GM21717 (cell line): ENCODE measurements around the gene SRPRA.

Experiments used
- ATAC-seq: cut with Tn5 transposase; IDR thresholded peaks from one replicate; pipeline ENCODE4 v1.9.1; 2021; ENCODE audit warnings: mild to moderate bottlenecking, moderate library complexity; ENCODE audit not compliant: unreplicated experiment

The SRPRA gene

DNA sequence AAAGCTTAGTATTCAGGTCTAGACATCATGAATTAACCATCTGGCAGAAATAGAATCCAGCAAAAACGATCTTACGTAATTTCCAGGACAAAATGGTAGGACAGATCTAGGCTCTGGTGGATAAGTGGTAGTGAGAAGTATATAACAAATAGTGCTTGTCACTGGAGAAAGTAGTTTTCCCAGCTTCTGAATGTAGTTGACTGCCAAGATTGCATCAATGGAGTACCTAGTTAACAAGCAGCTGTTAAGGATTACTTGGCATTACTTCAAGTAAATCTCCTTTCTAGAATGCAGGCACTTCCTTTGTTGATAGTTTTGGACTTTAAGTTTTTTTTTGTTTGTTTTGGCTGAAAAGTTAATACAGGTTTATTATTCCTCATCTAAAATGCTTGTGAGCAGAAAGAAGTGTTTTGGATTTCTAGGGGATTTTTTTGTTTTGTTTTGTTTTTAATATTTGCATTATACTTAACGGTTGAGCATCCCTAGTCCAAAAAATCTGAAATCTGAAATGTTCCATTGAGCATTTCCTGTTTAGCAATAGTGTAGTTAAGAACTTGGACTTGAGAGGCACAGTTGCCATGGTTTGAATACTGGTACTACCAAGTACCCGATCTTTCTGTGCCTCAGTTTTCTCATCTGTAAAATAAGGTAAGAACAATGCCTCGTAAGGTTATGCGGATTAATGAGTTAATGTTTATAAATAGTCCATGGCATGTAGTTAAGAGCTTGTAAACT lies 36.8 kb downstream of the SRPRA start:
- no peak for ATAC-seq

DNA sequence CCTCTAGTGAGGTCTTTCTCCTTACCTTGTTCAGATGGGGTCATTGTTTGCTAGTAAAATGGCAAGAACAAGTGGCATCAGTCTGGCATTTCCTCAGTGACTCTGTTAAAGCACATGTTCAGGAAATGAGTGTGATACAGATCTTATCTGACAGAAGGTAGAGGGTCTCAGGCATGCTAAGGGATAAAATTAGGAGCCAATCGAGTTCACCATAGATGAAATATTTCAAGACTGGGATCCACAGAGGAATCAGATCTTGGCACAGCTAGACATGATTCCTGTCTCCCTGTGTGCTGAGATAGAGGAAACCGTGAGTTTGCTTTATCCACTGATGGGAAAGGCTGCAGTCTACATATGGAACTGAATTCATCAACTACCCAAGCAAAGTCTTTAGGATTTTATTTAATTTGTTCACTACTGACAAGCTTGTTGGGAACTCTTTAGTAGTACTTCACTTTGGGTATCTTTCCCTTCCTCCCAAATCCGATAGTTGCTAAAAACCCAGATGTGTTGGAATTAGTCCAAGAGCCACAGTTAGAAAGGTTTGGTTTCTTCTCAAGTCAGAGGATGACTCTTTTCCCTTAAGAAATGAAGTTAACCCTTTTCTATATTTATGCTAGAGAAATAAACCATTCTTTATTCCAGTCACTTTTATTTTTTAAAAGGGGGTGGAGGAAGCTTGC lies 38.7 kb downstream of the SRPRA start:
- ATAC-seq = no peak

DNA sequence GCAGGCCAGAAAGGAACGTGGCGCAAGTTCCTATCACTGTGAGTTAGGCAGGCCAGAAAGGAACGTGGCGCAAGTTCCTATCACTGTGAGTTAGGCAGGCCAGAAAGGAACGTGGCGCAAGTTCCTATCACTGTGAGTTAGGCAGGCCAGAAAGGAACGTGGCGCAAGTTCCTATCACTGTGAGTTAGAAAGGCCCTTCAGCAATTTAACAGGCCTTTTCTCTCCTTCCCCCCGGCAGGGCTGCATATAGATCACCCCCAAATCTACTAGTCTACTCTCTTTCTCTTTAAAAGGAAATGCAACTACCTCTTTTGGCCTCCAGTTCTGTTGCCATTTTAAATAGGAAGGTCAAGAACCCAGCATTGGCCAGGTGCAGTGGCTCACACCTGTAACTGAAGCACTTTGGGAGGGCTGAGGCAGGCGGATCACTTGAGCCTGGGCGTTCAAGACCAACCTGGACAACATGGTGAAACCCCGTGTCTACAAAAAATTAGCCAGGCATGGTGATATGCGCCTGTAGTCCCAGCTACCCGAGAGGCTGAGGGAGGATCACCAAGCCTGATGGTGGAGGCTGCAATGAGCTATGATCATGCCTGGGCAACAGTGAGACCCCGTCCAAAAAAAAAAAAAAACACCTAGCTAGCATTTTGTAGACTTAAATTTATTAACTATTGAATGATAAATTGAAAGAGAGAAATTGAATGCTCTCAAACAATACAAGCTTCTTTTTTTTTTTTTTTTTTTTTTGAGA lies 42.2 kb downstream of the SRPRA start:
- no peak for ATAC-seq

DNA sequence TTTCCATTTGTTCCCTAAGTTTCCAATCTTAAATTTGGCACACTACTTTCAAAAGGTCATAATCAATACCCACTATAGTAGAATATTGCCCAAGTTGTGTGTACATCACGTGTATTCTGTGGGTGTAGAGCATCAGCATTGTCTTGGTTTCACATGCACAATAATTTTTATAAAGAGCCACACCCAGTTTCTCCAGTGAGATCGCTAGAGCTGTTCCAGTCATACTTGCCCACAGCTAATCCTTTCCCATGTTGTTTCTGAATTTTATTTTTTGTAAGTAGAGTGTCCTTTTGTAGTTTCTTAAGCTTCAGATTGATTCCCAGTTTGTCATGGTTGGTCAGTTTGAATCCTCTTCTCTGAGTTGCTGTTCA lies 43.4 kb downstream of the SRPRA start:
- no peak for ATAC-seq

DNA sequence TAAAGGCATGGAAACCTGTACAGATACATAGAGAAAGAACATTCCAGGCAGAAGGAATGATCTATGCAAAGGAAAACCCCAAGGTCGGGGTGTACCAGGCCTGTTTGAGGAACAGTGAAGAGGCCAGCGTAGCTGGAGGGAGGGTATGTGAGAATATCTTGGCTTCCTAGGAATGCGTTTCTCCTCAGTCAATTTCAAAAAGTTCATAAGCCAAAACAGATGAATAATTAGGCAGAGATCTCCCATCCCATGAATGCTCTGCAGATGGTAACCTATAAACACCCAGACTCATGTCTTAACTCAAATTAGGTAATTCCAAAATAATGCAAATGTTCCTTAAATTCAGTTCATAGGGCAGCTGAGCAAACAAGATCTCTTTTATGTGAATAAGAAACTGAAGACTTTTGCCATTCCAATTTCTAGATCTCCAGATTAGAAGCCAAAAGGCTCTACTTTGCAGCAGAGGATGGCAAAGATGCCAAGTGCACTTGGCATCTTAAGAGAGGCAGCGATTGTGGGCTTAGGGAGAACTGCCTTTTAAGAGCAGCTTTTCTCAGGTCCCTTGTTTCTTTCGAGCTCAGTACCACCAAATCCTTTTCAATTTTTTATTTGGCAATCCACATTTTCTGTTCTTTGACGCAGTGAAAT lies 43.9 kb downstream of the SRPRA start:
- no peak for ATAC-seq

DNA sequence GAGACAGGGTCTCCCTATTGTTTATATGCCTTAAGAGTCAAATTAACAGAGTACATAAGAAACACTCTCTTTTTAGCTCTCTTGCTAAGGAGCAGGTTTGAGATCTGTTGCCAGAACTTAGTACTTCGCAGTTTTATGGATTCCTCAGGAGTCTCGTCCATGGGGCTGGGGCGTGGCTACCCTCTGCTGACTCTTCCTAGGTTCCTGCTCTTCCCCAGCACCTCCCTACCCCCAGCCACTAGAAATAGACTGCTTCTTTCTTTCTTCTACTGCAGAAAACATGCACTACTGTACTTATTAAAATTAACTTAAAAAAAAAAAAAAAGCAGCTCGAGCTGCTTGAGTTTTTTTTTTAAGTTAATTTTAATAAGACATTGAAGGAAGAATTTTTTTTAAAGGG lies 49.1 kb downstream of the SRPRA start:
- ATAC-seq = no peak

DNA sequence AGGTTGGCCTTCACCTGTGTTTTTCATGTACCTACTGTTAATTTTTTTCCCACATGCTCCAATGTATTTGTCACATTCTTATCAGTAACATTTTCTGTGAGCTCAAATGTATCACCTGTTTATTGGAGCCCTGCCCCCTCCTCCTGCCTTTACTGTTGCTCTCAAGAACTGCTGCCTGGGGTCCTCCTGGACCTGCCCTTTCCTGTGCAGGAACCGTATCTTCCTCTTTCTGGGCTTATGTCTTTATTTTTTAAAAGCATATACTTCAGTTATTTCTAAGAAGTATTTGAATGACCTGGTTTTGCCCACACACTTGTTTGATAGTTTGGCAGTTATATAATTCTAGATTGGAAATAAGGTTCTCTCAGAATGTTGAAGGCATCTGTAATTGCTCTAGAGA lies 51.2 kb downstream of the SRPRA start:
- no peak for ATAC-seq

DNA sequence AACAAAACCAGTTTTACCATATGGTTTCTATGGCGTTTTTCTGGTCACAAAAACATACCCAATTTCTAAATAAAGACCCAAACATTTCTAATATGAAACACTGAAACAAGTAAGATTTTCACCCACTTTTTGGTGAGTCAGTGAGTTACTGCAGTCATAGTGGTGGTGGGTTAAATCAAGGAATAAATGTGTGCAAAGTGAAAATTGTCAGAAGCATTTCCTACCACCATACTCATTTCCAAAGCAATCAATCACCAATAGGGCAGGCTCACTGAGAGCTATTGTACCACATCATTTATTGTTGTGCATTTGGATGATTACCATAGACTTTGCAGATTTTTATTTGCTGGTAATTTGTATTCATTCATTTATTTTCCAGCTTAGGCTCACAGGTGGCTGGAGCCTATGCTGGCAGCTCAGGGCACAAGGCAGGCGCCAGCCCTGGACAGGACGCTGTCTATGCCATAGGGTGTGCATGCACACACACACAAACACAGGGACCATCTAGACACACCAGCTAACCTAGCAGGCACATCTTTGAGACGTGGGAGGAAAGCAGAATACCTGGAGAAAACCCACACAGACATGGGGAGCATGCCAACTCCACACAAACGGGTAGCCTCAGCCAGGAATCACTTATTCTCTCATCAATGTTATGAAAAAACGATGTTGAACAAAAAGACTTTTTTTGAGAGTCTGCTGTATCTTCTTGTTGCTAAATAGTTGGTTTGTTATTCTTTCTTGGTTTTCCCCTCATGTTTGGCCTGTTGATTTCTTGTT lies 52.0 kb downstream of the SRPRA start:
- ATAC-seq = no peak

DNA sequence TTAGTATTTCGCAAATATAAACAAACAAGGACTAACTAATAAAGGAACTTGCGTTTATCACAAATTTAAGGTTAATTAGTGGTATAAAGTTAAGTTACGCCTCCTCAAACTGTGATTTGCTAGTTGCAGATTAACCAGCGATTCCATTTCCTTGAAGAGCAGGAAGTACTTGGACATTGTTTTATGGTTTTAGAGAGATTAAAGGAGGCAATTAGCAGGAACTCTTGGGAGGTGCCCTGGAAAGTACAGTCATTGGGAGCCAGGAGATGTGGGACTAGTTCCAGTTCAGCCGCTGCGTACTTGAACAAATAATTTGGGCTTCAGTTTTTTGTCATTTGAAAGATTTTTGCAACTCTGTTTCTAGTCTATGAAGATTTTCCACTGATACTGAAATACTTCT lies 53.9 kb downstream of the SRPRA start:
- no peak for ATAC-seq

DNA sequence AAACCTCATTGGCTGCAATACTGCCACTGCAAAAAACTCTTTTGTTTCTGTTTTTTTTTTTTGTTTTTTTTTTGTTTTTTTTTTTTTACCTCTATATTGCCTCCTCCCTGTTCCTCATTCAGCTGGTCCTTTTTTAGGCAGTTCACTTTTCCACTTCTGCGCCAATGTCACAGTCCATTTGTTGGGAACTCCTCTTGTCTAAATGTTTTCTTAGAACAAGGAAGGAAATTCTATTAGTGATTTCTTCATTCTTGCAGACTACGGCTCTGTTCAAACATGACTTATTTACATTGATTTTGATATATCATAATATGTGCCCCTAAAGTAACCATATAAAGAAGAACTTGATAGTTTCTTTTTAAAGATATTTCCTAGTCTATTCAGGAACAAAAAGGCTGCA lies 54.3 kb downstream of the SRPRA start:
- ATAC-seq = no peak
